Stimulated activated naive CD8-positive, alpha-beta T cell treated with anti-CD3 and anti-CD28 coated beads, Interleukin-15, Interleukin-2, amounts not matched to agents 100 U/mL and 50 U/mL, for 24 hours (primary cell): ENCODE measurements around the gene PDLIM5.

Experiments used
- ATAC-seq: fragments of 150-1000 bp; cut with Tn5 transposase; one replicate; pipeline ENCODE4 v1.10.0; 2021
- DNase-seq: peaks from one replicate; pipeline ENCODE4 v3.0.0; 2021

The PDLIM5 gene

GRCh38 chr4:94559351-94559806 lies 107.6 kb downstream of the PDLIM5 start:
- ATAC-seq (no peak), DNase-seq (no peak)

GRCh38 chr4:94561249-94562024 lies 109.7 kb downstream of the PDLIM5 start:
- ATAC-seq (no peak), DNase-seq (no peak)

GRCh38 chr4:94562285-94562684 lies 110.5 kb downstream of the PDLIM5 start:
- ATAC-seq = no peak
- DNase-seq = no peak

- DNase-seq (no peak), ATAC-seq (no peak)
These were observed 112.5 kb downstream of the PDLIM5 start for GRCh38 chr4:94564252-94564651.

- ATAC-seq = no peak
- no peak for DNase-seq
These were observed 114.7 kb downstream of the PDLIM5 start for GRCh38 chr4:94566420-94566819.

GRCh38 chr4:94567811-94568210 lies 116.1 kb downstream of the PDLIM5 start:
- no peak for ATAC-seq
- DNase-seq = no peak

GRCh38 chr4:94570558-94570957 lies 118.8 kb downstream of the PDLIM5 start:
- DNase-seq = no peak

GRCh38 chr4:94571298-94571697 lies 119.6 kb downstream of the PDLIM5 start:
- DNase-seq (no peak), ATAC-seq (no peak)

More at GRCh38 chr4:94570558-94570957, 118.8 kb downstream of the PDLIM5 start:
- no peak for ATAC-seq

- DNase-seq = no peak
- no peak for ATAC-seq
These were observed 120.0 kb downstream of the PDLIM5 start for GRCh38 chr4:94571715-94572114.

- no peak for ATAC-seq
These were observed 122.3 kb downstream of the PDLIM5 start for GRCh38 chr4:94574050-94574449.

GRCh38 chr4:94574616-94575015 lies 122.9 kb downstream of the PDLIM5 start:
- DNase-seq (no peak), ATAC-seq (no peak)

More at GRCh38 chr4:94574050-94574449, 122.3 kb downstream of the PDLIM5 start:
- DNase-seq = no peak

- ATAC-seq (no peak), DNase-seq (no peak)
These were observed 123.9 kb downstream of the PDLIM5 start for GRCh38 chr4:94575652-94576051.

- ATAC-seq (no peak), DNase-seq (no peak)
These were observed 124.5 kb downstream of the PDLIM5 start for GRCh38 chr4:94576210-94576609.

GRCh38 chr4:94577136-94577535 lies 125.4 kb downstream of the PDLIM5 start:
- no peak for DNase-seq
- no peak for ATAC-seq

GRCh38 chr4:94578195-94578594 lies 126.5 kb downstream of the PDLIM5 start:
- ATAC-seq (no peak), DNase-seq (no peak)

- DNase-seq = no peak
- no peak for ATAC-seq
These were observed 130.0 kb downstream of the PDLIM5 start for GRCh38 chr4:94581766-94582165.

GRCh38 chr4:94582517-94582916 lies 130.8 kb downstream of the PDLIM5 start:
- no peak for DNase-seq
- no peak for ATAC-seq

GRCh38 chr4:94583914-94584641 lies 132.3 kb downstream of the PDLIM5 start:
- no peak for DNase-seq
- ATAC-seq = no peak

- no peak for ATAC-seq
- DNase-seq = no peak
These were observed 137.4 kb downstream of the PDLIM5 start for GRCh38 chr4:94588896-94589693.

GRCh38 chr4:94590493-94590892 lies 138.8 kb downstream of the PDLIM5 start:
- DNase-seq = no peak
- ATAC-seq = no peak

GRCh38 chr4:94591289-94591688 lies 139.5 kb downstream of the PDLIM5 start:
- ATAC-seq (no peak), DNase-seq (no peak)

GRCh38 chr4:94595013-94595412 lies 143.3 kb downstream of the PDLIM5 start:
- DNase-seq (no peak), ATAC-seq (no peak)
